Effector CD8-positive, alpha-beta T cell (primary cell): ENCODE data around the gene AGPAT2.
A peak's percentile ranks its signal among the peaks of the same experiment; 100 is the strongest.
"Not testable (repeated sequence)": the region's sequence is repeated elsewhere in the genome, so short reads cannot be mapped to it uniquely, and the experiment has no call there.

ENCODE experiments used
- DNase-seq: peaks from one replicate; lab custom pipeline; 2025; lab: John Stamatoyannopoulos, UW

Gene AGPAT2

DNA sequence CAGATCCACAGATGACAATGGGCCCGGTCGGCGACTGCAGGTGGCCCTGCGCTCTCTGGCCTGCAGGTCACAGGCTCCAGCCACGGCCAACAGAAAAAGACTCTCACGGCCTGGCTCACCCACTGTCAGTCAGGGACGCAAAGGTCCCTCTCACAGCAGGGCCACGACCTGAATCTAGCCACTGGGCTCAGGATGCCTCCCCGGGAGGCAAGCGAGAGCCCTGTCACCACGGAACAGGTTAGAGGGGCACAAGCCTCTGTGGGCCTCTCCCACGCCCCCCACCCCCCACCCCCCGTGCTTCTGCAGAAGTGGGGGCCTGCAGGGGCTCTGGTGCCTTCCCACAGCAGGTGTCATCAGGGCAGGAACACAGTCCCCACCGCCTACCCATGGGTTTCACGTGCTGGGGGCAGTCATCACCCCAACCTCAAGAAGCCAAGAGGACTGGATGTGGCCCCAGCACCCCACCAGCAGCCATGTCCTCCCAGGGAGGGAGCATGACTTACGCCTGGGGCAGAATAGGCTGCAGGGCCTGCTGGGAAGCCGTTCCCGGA lies 41.8 kb downstream of the AGPAT2 start:
- no peak for DNase-seq

DNA sequence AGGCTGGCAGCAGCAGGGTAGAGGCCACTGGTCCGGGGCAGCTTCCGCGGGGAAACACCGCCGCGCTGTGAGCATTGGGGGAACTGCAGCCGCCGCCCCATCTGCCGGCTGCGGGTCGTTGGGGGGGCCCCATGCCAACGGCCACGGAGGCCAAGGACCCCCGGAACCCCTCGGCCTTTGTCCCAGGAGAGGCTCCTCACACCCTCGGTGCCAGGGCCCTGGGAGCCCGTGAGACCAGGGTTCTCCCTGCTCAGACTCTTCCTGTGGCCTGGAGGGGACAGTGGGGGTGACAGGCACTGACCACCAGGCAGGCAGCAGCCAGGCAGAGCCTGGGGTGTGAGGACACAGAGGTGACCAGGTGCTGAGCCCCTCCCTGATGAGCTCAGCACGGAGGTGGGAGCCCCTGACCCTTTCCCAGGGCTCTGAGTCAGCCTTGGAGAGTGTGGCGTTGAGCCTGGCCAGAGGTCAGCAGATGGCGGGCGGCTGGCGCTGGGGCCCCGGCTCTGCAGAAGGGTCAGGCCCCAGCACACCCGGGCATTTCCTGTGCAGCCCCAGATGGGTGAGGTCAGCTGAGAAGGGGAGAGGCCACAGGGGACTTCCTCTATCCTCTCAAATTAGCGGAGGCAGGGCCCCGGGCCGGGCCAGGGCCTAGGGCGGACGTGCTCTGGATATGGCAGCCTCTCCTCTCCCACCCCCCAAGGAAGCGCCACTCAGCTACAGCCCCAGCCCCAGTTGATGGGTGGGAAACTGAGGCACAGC lies 42.5 kb downstream of the AGPAT2 start:
- peak; percentile 51 for DNase-seq

DNA sequence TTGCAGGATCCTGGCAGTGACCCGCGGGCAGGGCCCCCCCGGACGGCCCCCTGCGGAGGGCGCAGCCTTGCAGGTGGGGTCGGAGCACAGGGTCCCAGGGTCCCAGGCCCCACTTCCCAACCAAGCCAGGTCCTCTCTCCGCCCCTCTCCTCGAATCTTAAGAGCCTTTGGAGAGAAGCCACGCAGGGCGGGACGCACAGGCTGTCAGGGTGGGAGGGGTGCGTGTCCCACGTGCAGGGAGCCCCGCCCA lies 43.0 kb downstream of the AGPAT2 start:
- no peak for DNase-seq

DNA sequence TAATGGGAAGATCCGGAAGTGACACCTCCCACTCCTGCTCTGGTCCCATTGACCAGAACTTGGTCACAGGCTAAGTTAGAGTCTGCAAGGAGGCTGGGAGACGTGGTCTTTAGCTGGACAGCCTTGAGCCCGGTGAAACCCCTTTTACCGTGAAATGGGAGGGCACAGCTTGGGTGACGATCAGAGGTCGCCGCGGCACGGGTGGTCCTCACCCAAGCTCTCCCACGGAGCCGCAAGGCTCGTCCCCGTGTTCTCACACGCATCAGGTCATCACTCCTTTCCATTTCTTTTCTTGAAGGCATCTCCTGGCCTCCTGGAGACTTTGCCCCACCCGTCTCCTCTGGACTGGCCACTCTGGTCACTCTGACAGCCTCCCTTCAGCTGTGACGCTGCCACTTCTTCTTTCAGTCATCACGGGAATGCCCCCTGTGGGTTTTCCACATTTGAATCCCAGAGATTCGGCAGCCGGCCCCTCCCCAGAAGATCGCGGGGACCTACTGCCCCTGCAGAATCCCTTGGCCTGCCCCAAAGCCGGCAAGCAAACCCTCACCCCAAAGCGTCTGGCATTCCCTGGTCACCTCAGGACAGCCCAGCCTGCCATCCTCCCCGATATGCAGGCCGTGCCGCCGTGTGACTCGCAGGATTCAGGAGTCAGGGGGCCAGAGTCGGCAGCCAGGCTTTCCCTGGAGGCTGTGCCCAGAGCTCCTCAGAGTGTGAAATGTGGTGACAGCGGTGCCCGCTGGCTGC lies 43.5 kb downstream of the AGPAT2 start:
- DNase-seq = no peak

DNA sequence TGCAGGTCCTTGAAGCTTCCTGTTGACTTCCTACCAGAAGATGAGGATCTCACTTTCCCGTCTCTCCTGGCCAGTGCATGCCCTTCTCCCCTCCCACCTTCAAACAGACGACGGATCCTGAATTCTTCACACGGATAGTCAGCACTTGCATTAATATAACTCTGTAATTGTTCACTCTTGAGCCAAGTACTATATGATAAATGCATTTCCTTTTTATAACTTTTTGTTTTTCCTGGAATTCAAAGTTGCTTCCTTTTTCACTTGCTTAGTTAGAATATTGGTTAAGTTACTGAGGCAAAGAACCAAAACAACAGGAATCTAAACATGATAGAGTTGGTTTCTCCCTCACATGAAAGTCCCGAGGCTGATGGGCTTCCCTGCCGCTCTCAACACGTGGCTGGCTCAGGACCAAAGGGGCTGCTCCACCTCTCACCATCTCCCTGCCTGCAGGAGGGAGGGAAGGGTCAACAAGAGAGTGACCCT lies 44.8 kb downstream of the AGPAT2 start:
- no peak for DNase-seq

DNA sequence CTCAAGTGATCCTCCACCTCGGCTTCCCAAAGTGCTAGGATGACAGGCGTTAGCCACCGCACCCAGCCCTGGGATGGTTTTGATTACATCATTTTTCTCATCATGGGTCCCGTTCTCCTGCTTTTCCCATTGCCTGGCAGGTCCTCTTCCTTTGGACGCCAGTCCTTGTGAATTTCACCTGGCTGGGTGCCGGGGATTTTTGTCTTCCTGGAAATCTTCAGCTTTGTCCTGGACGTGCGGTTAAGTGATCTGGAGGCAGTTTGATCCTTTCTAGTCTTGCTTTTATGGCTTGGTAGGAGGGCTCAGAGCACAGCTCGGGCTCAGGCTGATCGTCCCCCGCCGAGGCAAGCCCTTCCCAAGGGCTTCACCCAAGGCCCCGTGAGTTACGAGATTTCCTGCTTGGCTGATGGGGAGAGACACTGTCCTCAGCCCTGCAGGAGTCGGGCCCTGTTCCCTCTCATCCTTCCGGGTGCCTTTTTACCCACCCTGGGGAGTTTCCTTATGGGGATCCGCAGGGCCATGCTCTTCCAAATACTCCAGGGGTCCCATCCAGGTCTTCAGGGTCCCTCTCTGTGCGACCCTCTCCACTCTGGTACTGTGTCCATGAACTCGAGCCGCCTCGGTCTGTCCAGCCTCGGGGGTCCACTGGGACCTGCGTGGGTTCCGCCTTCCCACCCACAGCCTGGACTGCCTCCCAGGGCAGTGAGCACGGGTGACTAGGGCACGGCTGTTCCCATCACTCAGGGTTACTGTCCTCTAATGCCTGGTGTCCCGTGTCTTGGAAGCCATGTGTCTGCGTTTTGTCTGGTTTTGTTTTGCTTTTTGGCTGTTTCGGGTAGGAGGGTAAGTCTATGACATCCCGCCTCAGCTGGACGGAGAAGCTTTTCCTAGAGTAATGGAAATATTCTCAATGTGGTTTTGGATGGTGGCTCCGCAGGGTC lies 46.8 kb downstream of the AGPAT2 start:
- DNase-seq = no peak

DNA sequence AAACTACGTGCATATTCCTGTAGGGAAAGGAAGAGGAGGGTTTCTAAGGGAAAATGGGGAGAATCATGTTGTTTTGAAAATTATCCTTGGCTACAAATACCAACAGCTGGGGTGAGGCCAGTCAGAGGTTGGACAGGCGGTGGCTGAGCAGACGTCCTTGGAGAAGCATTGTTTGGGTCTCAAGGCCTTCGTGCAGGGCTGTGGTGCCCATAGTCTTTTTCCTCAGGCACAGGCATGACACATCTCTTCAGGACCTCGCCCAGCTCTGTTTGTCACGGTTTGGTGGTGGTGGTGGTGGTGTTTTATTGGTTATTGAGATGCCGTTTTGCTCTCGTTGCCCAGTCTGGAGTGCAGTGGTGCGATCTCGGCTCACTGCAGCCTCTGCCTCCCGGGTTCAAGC lies 52.4 kb downstream of the AGPAT2 start:
- DNase-seq = no peak

DNA sequence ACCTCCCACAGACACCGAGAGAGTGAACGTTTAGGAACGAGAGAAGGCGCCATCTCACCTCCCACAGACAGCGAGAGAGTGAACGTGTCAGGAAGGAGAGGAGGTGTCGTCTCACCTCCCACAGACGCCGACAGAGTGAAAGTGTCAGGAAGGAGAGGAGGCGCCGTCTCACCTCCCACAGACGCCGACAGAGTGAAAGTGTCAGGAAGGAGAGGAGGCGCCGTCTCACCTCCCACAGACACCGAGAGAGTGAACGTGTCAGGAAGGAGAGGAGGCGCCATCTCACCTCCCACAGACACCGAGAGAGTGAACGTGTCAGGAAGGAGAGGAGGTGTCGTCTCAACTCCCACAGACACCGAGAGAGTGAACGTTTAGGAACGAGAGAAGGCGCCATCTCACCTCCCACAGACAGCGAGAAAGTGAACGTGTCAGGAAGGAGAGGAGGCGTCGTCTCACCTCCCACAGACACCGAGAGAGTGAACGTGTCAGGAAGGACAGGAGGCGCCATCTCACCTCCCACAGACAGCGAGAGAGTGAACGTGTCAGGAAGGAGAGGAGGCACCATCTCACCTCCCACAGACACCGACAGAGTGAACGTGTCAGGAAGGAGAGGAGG lies 54.7 kb downstream of the AGPAT2 start:
- not testable (repeated sequence) for DNase-seq

DNA sequence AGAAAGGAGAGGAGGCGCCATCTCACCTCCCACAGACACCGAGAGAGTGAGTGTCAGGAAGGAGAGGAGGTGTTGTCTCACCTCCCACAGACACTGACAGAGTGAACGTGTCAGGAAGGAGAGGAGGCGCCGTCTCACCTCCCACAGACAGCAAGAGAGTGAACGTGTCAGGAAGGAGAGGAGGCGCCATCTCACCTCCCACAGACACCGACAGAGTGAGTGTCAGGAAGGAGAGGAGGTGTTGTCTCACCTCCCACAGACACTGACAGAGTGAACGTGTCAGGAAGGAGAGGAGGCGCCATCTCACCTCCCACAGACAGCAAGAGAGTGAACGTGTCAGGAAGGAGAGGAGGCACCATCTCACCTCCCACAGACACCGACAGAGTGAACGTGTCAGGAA lies 55.2 kb downstream of the AGPAT2 start:
- DNase-seq = not testable (repeated sequence)

DNA sequence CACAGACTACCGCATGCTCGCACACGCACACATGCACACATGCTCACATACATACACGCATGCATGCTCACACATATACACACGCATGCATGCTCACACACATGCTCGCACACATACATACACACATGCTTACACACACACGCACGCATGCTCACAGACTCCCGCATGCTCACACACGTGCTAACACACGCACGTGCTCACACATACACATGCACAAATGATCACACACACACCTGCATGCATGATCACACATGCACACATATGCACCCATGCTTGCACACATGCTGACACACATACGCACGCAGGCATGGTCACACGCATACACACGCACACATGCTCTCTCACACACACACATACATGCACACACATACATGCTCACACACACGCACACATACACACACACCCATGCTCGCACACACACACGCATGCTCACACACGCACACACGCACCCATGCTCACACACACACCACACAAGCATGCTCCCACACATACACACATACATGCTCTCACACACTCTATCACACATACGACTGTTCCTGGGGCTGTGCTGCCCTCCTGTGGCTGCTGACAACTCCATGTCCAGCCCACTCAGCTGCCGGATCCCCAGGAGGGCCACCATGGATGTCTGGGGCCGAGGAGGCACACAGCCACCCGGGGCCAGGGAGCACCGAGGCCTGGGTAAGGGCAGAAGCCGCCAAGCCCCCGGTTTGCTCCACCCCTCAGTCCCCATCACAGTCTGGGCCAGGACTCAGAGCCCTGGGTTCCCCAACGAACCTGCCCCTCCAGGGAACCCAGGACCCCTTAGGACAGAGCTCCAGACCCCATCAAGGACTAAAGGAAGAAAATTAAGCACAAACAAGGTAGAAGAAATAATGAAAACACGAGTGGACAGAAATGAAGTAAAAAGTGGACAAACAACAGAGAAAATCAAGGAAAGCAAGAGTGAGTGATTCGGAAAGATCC lies 55.9 kb downstream of the AGPAT2 start:
- DNase-seq = peak; percentile 59

DNA sequence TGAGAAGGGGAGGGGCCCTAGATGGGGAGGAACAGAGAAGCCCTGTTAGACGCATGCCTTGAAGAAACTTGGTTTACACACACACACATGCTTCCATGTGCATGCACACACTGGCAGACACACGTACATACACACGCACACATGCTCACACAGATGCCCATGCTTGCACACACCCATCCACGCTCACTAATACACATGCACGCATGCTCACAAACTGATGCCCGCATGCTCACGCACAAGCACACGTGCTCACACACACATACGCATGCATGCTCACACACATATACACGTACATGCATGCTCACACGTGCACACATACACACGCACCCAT lies 56.6 kb downstream of the AGPAT2 start:
- no peak for DNase-seq

DNA sequence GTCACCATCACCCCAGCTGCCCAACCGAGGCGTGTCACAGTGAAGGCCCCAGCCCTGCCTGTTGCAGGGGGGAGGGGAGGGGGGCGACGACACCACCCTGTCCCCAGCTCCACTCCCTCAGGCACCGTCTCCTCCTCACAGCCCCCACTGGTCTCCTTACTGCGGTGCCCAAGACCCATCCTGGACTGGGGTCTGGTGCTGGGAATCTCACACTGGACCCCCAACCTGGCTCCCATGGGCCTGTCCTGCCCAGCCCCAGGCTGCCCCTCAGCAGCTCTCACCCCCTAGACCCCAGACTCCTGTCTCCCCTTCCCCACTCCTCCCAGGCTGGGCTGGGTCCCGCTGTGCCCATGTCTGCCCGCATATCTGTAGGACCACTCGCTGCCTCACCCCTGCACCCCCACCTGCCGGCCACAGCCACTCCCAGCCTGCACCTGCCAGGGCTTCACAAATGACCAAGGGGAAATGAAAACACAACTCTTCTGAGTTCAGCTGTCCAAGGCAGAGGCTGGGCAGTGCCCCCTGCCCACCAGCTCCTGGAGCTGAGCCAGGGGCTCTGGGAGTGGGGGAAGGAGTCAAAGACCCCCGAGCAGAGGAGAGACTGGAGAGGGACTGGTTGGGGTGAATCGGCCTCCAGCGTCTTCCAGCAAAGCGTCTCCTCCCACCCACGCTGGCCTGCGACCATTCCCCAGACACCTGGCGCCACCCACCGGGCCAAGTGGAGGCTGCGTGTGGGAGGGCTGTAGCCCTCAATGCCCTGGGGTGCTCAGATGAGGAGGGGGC lies 57.2 kb downstream of the AGPAT2 start:
- peak; percentile 47 for DNase-seq

DNA sequence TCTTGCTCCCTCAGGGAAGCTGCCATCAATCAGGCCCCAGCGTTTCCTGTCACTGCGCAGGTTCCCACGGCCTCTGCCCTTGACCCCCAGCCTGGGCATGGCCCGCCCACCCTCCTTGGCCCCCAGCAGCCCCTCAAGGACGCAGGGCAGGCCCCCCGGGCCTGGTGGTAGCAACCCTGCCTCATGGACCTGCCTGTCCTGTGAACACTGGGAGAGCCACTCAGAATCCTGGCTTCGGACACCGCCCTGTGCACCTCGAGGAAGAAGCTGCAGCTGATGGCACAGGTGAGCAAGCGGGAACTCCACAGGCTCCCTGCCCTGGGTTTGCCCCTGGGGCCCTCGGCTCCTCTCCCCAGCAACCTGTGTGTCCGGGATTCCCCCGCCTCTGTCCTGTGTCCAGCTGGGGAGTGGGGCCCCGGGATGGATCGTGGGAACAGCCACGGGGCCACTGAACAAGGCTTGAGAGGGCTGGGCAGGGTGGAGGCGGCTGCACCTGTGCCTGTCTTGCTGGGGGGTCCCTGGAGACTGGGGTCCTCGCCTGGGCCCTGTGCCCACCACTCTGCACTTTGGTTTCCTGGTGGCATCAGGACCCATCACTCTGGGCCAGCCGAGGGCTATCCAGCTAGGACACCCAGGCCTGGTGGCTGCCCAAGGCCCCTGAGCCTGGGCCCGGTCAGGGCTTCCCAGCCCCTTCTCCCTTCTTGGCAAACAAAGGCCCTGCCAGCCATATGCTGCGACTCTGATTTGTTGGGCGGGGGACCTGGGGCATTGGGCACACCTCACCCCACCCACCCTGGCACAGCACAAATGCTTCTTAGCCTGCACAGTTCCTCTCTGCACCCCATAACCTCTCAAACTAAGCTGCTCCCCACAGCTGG lies 58.0 kb downstream of the AGPAT2 start:
- DNase-seq = no peak

DNA sequence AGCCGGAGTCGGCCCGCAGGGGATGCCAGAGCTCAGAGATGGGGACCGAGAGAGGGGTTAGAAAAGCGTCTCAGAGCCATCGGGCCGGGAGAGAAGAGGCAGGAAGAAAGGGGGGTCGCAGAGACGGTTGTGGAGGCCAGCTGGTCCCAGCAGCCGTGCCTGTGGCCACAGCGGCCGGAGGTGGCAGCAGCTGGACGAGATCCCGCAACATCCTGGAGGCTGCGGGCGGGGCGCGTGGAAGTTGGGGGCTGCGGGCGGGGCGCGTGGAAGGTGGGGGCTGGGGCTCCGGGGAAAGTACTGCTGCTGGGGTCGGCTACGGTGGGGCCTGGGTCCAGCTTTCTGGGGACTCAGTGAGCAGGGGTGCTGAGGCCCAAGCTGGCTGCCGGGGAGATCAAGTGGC lies 59.0 kb downstream of the AGPAT2 start:
- no peak for DNase-seq

DNA sequence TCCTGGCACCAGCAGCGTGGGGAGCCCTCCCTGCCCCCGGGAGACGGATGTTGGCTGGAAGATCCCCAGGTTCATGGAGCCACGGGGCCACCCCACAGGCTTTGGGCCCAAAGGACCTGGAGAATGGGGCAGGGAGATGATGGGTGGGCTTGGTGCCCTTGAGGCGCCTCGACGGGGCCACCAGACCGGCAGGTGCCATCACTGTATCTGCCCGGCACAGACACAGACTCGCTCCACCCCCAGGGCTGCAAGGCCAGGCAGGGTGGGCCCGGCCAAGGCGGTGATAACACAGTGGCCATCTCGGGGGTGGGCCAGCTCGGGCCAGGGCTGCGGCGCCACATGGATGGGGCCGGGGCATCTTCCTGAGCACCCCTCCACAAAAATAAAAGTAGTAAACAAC lies 59.6 kb downstream of the AGPAT2 start:
- no peak for DNase-seq

DNA sequence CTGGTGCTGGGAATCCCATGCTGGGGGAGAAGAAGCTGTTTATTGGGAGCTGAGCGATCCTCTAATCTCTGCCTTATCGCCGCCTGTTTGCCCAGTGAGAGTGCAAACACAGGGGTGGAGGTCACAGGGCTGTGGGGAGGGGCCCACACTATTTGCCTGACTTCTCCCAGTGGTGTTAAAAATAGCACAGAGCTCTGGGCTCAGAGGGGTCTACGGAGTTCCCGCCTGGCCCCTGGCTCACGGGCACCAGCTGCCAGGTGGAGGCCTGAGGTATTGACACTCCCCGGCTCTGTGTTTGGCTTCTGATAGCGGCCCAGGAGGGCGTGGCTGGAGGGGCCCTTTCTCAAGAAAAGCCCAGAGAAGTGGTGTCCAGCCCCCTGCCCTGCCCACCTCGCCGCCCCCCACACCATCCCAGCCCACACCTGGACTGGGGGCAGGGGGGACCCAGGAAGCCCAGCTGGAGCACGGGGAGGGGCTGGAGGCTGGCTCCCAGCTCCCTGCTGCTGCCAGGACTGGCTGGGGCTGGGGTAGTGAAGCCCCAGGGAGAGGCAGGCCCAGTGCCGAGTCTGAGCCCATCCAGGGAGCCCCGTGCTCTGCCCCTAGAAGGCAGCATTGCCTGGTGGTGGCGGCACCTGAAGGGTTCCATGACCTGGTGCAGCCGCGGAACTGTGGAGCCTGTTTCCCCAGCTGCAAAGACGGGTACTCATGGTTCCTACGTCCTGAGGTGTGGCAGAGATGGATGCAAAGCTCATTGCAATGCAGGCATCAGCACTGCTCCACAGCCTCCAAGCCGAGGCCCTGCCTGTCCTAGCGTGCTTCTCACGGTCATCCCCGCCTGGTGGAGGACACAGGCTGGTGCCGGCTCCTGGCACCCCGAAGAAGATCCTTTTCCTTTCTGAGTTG lies 60.3 kb downstream of the AGPAT2 start:
- no peak for DNase-seq

DNA sequence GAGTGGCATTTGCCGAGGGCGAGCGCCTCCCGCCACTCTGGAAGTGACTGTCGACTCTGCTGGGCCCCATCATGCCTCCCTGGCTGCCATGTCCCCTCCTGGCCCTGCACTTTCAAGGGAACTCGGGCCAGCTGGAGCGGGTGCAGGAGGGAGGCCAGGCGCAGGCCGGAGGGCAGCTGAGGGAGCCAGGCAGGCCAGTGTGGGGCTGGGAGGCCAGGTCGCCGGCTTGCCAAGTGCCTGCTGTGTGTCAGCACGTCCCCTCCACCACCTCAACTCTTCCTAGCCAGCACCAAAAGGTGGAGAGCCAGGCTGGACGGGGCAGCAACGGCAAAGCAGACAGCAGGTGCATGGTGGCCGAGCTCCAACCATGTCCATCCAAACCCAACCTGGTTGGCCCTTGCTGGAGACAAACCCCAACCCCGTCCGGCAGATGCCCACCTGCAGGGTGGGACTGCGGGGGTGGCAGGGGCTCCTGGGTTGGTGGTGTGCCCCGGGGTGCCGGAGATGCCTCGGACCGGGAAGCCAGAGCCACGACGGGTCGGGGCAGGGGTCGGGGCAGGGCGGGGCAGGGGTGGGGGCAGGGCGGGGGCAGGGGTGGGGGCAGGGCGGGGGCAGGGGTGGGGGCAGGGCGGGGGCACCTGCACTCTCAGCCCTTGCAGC lies 61.1 kb downstream of the AGPAT2 start:
- DNase-seq = no peak
